SJCRH30 (cell line): Measurements from ENCODE around the gene BRD1. TPM values are rescaled to one million over a fixed set of nuclear protein-coding genes. Genes with fewer than 3 reads are reported as not detected.
A peak's percentile ranks its signal among the peaks of the same experiment; 100 is the strongest.

Experiments
- DNase-seq, 2 experiments: peaks; one replicate each; pipeline ENCODE4 v3.0.0-alpha.2; 2015 to 2020
- H3K27ac ChIP-seq: fragments of 250-450 bp; sonication (Bioruptor Pico); 2 replicates; pipeline ENCODE4 v1.5.1; 2020; ENCODE audit warnings: mild to moderate bottlenecking, moderate library complexity
- H3K27me3 ChIP-seq: fragments of 250-450 bp; sonication (Bioruptor Pico); 2 replicates; pipeline ENCODE4 v1.5.1; 2020; ENCODE audit warnings: mild to moderate bottlenecking, moderate library complexity
- H3K36me3 ChIP-seq: fragments of 250-450 bp; sonication (Bioruptor Pico); 2 replicates; pipeline ENCODE4 v1.5.1; 2020; ENCODE audit warnings: mild to moderate bottlenecking, moderate library complexity
- H3K4me1 ChIP-seq: fragments of 250-450 bp; sonication (Bioruptor Pico); 2 replicates; pipeline ENCODE4 v1.5.1; 2020; ENCODE audit warnings: mild to moderate bottlenecking, moderate library complexity
- H3K4me3 ChIP-seq: fragments of 250-450 bp; sonication (Bioruptor Pico); 2 replicates; pipeline ENCODE4 v1.5.1; 2020; ENCODE audit warnings: mild to moderate bottlenecking, moderate library complexity
- H3K9me3 ChIP-seq: fragments of 250-450 bp; sonication (Bioruptor Pico); replicated peaks from 2 replicates; pipeline ENCODE4 v1.5.1; 2020; ENCODE audit warnings: mild to moderate bottlenecking, moderate library complexity
- total RNA-seq: library from RNA; depleted of rRNA; stranded (reverse); fragments of >200 nt; shearing (Covaris generic); gene quantifications from 2 replicates; pipeline ENCODE4 v1.2.3, GENCODE V29; 2014; rRNA removed

The BRD1 gene
- total RNA-seq, 1 experiment from 2014 or later = 44.7 TPM

GRCh38 chr22:49727191-49727880, 100.3 kb downstream of the BRD1 start:
- no peak overlapping the region for H3K4me3 ChIP-seq
- H3K4me1 ChIP-seq = no peaks in the 10 kb centered on the region
- H3K9me3 ChIP-seq = no peaks in the 10 kb centered on the region
- peaks cover 63% of the 10 kb centered on the region for H3K27me3 ChIP-seq
- no peak overlapping the region for H3K27ac ChIP-seq
- no peak for DNase-seq
- no peaks in the 10 kb centered on the region for H3K36me3 ChIP-seq

- no peak for DNase-seq
- no peaks in the 10 kb centered on the region for H3K9me3 ChIP-seq
- H3K27me3 ChIP-seq = peaks cover 63% of the 10 kb centered on the region
- no peaks in the 10 kb centered on the region for H3K4me1 ChIP-seq
- H3K36me3 ChIP-seq = no peaks in the 10 kb centered on the region
- H3K27ac ChIP-seq = no peak overlapping the region
- no peak overlapping the region for H3K4me3 ChIP-seq
These were observed 101.0 kb downstream of the BRD1 start for GRCh38 chr22:49726701-49727101.

GRCh38 chr22:49726022-49726681, 101.5 kb downstream of the BRD1 start:
- peaks cover 68% of the 10 kb centered on the region for H3K27me3 ChIP-seq
- no peak overlapping the region for H3K4me3 ChIP-seq
- DNase-seq = no peak
- no peaks in the 10 kb centered on the region for H3K36me3 ChIP-seq
- no peaks in the 10 kb centered on the region for H3K9me3 ChIP-seq
- no peak overlapping the region for H3K27ac ChIP-seq
- no peaks in the 10 kb centered on the region for H3K4me1 ChIP-seq

- Histone ChIP-seq H3K27me3 (peaks cover 68% of the 10 kb centered on the region), H3K4me1 (no peaks in the 10 kb centered on the region), H3K9me3 (no peaks in the 10 kb centered on the region), H3K4me3 (no peak overlapping the region), H3K27ac (no peak overlapping the region), H3K36me3 (no peaks in the 10 kb centered on the region)
- DNase-seq = no peak
These were observed 102.2 kb downstream of the BRD1 start for GRCh38 chr22:49725516-49725915.

- Histone ChIP-seq H3K27me3 (peaks cover 64% of the 10 kb centered on the region), H3K27ac (no peak overlapping the region)
These were observed 102.7 kb downstream of the BRD1 start for GRCh38 chr22:49724893-49725489.

GRCh38 chr22:49724030-49724892, 103.4 kb downstream of the BRD1 start:
- Histone ChIP-seq H3K4me1 (peaks cover 2% of the 10 kb centered on the region; the same call in 1 of the 2 replicates), H3K36me3 (no peaks in the 10 kb centered on the region), H3K27me3 (peaks cover 66% of the 10 kb centered on the region), H3K4me3 (no peak overlapping the region), H3K9me3 (no peaks in the 10 kb centered on the region), H3K27ac (no peak overlapping the region)
- DNase-seq = no peak

More at GRCh38 chr22:49724893-49725489, 102.7 kb downstream of the BRD1 start:
- Histone ChIP-seq H3K4me1 (no peaks in the 10 kb centered on the region), H3K9me3 (no peaks in the 10 kb centered on the region), H3K36me3 (no peaks in the 10 kb centered on the region), H3K4me3 (no peak overlapping the region)
- DNase-seq = peak; percentile 42 to 47

- H3K4me1 ChIP-seq = peaks cover 6% of the 10 kb centered on the region; the same call in 1 of the 2 replicates
- H3K27me3 ChIP-seq = peaks cover 63% of the 10 kb centered on the region
- no peak overlapping the region for H3K4me3 ChIP-seq
- no peaks in the 10 kb centered on the region for H3K36me3 ChIP-seq
- no peaks in the 10 kb centered on the region for H3K9me3 ChIP-seq
- no peak for DNase-seq
- H3K27ac ChIP-seq = no peak overlapping the region
These were observed 104.1 kb downstream of the BRD1 start for GRCh38 chr22:49723478-49724029.

Other genes with a start within 250 kb of the BRD1 start
- 48.7 and 53.2 TPM in 2 replicates for gene ZBED4, start 26.0 kb upstream of the BRD1 start, total RNA-seq
- 24.2 and 24.3 TPM in 2 replicates for gene ALG12, start 90.6 kb upstream of the BRD1 start, total RNA-seq
- gene CRELD2, start 90.8 kb upstream of the BRD1 start, total RNA-seq = 37.6 and 39.7 TPM in 2 replicates
- 51.2 and 53.6 TPM in 2 replicates for gene PIM3, start 132.9 kb upstream of the BRD1 start, total RNA-seq
- not detected in 2 replicates for gene IL17REL, start 184.9 kb upstream of the BRD1 start, total RNA-seq
- gene TTLL8, start 230.4 kb upstream of the BRD1 start, total RNA-seq = not detected in 2 replicates